Measurements from ENCODE around the gene WDR20.
"Not testable (repeated sequence)": the region's sequence is repeated elsewhere in the genome, so short reads cannot be mapped to it uniquely, and the experiment has no call there.

Gene WDR20

DNA sequence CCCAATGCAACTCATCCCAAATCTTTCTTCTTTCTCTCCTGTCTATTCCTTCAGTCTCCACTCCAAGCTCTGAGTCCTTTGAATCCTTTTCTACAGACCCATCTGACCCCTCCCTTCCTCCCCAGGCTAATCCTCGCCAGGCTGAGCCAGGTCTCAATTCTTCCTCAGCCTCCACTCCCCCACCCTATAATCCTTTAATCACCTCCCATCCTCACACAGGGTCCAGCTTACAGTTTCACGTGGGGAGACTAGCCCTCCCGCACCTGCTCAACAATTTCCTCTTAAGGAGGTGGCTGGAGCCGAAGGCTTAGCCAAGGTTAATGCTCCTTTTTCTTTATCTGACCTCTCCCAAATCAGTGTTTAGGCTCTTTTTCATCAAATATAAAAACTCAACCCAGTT, 101.5 kb downstream of the WDR20 start:
- DNase-seq (ENCODE audit: extremely low read depth, low read depth), result no peak
- TF ChIP-seq, protein P1, sequence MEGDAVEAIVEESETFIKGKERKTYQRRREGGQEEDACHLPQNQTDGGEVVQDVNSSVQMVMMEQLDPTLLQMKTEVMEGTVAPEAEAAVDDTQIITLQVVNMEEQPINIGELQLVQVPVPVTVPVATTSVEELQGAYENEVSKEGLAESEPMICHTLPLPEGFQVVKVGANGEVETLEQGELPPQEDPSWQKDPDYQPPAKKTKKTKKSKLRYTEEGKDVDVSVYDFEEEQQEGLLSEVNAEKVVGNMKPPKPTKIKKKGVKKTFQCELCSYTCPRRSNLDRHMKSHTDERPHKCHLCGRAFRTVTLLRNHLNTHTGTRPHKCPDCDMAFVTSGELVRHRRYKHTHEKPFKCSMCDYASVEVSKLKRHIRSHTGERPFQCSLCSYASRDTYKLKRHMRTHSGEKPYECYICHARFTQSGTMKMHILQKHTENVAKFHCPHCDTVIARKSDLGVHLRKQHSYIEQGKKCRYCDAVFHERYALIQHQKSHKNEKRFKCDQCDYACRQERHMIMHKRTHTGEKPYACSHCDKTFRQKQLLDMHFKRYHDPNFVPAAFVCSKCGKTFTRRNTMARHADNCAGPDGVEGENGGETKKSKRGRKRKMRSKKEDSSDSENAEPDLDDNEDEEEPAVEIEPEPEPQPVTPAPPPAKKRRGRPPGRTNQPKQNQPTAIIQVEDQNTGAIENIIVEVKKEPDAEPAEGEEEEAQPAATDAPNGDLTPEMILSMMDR (IDR thresholded peaks at IDR 0.05; ENCODE audit: low read depth, low read length), result no peak

DNA sequence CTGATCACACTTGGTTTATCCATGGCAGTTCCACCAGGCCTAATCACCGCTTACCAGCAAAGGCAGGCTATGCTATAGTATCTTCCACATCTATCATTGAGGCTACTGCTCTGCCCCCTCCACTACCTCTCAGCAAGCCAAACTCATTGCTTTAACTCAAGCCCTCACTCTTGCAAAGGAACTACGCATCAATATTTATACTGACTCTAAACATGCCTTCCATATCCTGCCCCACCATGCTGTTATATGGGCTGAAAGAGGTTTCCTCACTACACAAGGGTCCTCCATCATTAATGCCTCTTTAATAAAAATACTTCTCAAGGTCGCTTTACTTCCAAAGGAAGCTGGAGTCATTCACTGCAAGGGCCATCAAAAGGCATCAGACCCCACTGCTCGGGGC, 104.1 kb downstream of the WDR20 start:
- DNase-seq (ENCODE audit: extremely low read depth, low read depth), result not testable (repeated sequence)

DNA sequence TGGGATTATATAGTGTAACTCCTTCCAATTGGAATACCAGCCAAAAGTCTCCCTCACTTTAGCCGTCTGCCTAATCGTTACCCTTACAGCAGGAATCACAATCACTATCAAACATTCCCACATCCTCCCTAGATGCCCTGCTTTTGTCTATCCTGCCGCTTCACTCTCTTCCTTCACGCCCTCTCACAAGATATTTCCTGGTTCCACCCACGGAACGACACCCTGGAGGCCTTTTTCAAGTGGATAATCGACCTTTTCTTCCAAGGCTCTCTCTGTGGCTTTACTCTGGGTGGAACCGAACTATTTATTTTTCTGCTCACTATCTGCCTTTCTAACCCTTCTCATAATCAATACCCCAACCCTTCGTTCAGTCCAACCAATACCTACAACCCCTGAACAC, 106.4 kb downstream of the WDR20 start:
- no peak for DNase-seq (ENCODE audit: extremely low read depth, low read depth)
- TF ChIP-seq, protein P1 (IDR thresholded peaks at IDR 0.05; ENCODE audit: low read depth, low read length), result no peak

DNA sequence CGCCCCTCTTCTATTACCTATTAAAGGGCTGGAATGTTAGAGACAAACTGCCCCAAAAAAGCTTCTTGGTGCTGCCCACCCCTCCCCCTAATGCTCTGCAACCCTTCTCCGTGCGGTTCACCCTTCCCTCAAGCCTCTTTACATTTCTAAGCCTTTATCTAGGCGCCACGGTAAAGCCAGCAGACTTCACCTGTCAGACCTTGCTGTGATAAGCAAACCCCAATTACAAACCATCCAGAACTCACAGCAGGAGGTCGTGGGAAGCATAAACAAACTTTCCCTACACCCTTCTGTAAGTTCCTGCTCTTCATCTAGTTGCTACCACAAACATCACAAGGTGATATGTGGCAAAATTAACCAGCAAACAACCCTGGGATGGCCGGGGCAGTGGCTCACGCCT, 108.4 kb downstream of the WDR20 start:
- no peak for DNase-seq (ENCODE audit: extremely low read depth, low read depth)
- TF ChIP-seq, protein P1 (IDR thresholded peaks at IDR 0.05; ENCODE audit: low read depth, low read length), result no peak

DNA sequence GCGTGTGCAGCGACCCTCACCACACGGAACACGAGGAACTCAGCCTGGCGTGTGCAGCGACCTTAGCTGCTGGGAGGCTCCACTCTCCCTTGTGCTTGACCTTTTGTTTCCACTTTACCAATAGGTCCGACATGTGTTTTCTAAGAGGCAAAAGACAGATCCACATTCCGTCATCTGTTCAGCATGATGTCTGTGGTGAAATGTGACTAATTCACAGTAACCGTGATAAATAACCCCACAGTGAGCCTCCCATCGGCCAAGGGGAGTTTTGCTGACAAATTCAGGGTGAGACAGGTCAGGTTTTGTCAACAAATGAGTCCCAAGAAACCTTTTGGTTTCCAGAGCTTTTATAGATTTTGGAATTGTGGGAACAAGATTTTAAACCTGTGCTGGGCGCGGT, 109.3 kb downstream of the WDR20 start:
- TF ChIP-seq, protein P1 (IDR thresholded peaks at IDR 0.05; ENCODE audit: low read depth, low read length), result no peak
- no peak for DNase-seq (ENCODE audit: extremely low read depth, low read depth)

DNA sequence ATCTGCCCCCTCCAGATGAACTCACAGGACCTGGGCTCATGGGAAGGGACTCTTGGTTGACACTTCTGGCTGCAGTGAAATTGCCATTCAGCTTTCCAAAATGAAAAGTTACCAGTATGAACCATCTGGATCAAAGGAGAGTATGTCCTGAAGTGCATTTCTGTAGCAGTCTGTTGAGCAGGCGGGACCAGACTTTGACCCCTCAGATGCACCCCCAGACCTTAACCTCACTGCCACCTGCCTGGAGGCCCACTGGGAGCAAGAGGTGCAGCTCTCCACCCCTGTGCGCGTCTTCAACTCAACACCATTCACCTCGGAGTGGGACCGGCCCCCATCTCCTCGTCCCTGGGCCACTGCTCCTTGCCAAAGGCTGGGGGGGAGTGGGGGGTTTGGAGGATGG, 110.3 kb downstream of the WDR20 start:
- TF ChIP-seq, protein P1 (IDR thresholded peaks at IDR 0.05; ENCODE audit: low read depth, low read length), result no peak
- no peak for DNase-seq (ENCODE audit: extremely low read depth, low read depth)

DNA sequence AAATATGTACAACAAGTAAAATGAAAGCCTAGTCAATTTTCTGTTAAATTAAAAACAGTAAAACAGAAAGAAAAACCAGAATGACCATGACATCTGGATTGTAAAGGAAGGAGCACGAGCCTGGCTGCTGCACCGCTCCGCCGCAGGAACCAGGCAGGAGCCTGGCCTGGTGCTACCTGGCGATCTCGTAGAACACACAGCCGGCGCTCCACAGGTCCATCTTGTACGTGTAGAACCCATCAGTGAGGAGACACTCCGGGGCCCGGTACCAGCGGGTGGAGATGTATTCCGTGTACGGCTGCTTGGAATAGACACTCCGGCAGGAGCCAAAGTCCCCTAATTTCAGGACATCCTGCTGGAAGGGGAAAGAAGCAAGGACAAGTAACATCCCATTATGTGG, 110.9 kb downstream of the WDR20 start:
- no peak for DNase-seq (ENCODE audit: extremely low read depth, low read depth)
- TF ChIP-seq, protein P1 (IDR thresholded peaks at IDR 0.05; ENCODE audit: low read depth, low read length), result no peak

DNA sequence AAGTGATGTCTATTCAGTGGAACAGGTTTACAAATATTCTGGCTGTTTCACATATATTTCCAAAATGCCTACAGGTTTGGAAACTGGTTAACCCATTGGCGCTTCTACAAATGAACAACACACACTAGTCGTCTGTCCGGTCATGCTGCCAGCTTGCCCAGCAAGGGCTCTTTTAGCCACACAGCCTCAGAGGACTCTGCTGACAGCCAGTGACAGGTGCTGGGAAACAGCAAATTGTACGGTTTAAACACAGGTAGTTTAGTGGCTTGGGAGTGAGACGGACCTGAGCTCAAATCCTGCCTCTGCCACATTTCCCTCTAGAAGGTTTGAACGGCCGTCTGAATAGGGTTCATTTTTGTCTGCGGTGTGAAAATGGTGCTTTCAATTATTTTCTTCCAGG, 111.5 kb downstream of the WDR20 start:
- TF ChIP-seq, protein P1 (IDR thresholded peaks at IDR 0.05; ENCODE audit: low read depth, low read length), result no peak
- no peak for DNase-seq (ENCODE audit: extremely low read depth, low read depth)

All from AG09319 (cell line).